ENCODE data around the gene EID2. TPM values are rescaled to one million over a fixed set of nuclear protein-coding genes. Genes with fewer than 3 reads are reported as not detected.

Gene EID2
- total and polyA plus RNA-seq, 2 of the 13 experiments (the other 11 are each of a cell fraction or from before 2014, with no cell fraction given), result 3.7 to 14.1 TPM

GRCh38 chr19:39588066-39588465 lies 48.1 kb upstream of the EID2 start:
- DNase-seq (ENCODE audit: low spot score) (no peak), ATAC-seq (no peak), FAIRE-seq (no peak)
- Histone ChIP-seq H3K9ac (ENCODE audit: insufficient read depth, low read depth, low read length) (no peak overlapping the region), H3K4me3 (replicated peaks in 1 of 3; ENCODE audit: insufficient read depth in 1 of 3, low read depth in 2 of 3, low read length in 3 of 3) (no peak overlapping the region), H3K36me3 (replicated peaks in 1 of 2; ENCODE audit: control insufficient read depth in 1 of 2, insufficient read depth in 2 of 2, low read length in 2 of 2) (no peaks in the 10 kb centered on the region), H3K4me2 (ENCODE audit: low read depth, low read length) (no peak overlapping the region), H3K27me3 (ENCODE audit: control insufficient read depth in 1 of 2, insufficient read depth in 2 of 2, low read length in 2 of 2) (0 out of 5 replicates have a peak, but pooled peaks cover 0 to 5% of the 10 kb centered on the region in 2 experiments), H3K9me3 (ENCODE audit: low read length) (no peaks in the 10 kb centered on the region), H3K4me1 (ENCODE audit: insufficient read depth, low read length) (no peaks in the 10 kb centered on the region), H3K79me2 (ENCODE audit: insufficient read depth, low read length) (no peaks in the 10 kb centered on the region), H3K27ac (ENCODE audit: extremely low read length, insufficient read depth, low read length) (no peak overlapping the region), H2AFZ (ENCODE audit: low read length) (no peak overlapping the region), H4K20me1 (ENCODE audit: insufficient read depth, low read length) (no peaks in the 10 kb centered on the region)
- ChIA-PET POLR2A (no interaction called here), CTCF (ENCODE audit: low intra/inter-chr PET ratio, low total read pairs) (no interaction called here)
- no TSS peak for BruUV-seq (replicated peaks)
- TF ChIP-seq DPF2 (CRISPR knock-in tag; IDR thresholded peaks at IDR 0.05; ENCODE audit: borderline replicate concordance, low read depth), result no peak
- in situ Hi-C loops (cut with HindIII; ENCODE audit: extremely low pct_ligation_motif_present, low pct_unique_long_range_greater_than_20kb) (no loop called here), intact Hi-C loops (cut with micrococcal nuclease; ENCODE audit: unreplicated experiment) (no loop called here)
- 4% methylated on average over 2 of the region's 2 CpGs for WGBS (ENCODE audit: low lambda C conversion rate)

DNA sequence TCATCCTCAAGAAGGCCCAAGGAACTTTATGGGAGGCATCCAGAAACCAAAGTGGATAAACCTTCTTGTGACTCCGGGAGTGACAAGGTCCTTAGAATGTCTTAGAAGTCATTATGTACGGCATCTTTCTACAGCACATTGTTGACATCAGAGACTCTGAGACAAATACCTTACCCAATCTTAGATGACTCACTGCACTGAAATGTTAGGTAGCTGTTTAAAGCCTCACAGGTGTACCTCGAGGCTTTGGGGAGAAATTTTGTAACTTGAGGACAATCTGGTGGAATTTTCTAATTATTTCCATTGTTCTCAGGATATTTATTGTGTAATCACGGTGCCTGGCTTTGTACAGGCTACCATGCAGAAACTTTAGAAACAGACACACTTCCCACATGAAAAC lies 47.5 kb upstream of the EID2 start:
- H3K4me1 ChIP-seq (ENCODE audit: insufficient read depth, low read length), result no peaks in the 10 kb centered on the region
- no peak overlapping the region for H3K9ac ChIP-seq (ENCODE audit: insufficient read depth, low read depth, low read length)
- DNase-seq (ENCODE audit: low spot score) (no peak), FAIRE-seq (no peak), ATAC-seq (no peak)
- 0% methylated on average over 4 of the region's 4 CpGs for WGBS (ENCODE audit: low lambda C conversion rate)
- intact Hi-C loops (cut with micrococcal nuclease; ENCODE audit: unreplicated experiment), result no loop called here
- H4K20me1 ChIP-seq (ENCODE audit: insufficient read depth, low read length), result no peaks in the 10 kb centered on the region
- BruUV-seq (replicated peaks), result no TSS peak
- in situ Hi-C loops (cut with HindIII; ENCODE audit: extremely low pct_ligation_motif_present, low pct_unique_long_range_greater_than_20kb), result no loop called here
- no peak overlapping the region for H2AFZ ChIP-seq (ENCODE audit: low read length)
- H3K27me3 ChIP-seq (ENCODE audit: control insufficient read depth in 1 of 2, insufficient read depth in 2 of 2, low read length in 2 of 2), result 0 out of 5 replicates have a peak, but pooled peaks cover 0 to 5% of the 10 kb centered on the region in 2 experiments
- H3K9me3 ChIP-seq (ENCODE audit: low read length), result no peaks in the 10 kb centered on the region
- ChIA-PET POLR2A (no interaction called here), CTCF (ENCODE audit: low intra/inter-chr PET ratio, low total read pairs) (no interaction called here)
- H3K4me2 ChIP-seq (ENCODE audit: low read depth, low read length), result no peak overlapping the region
- H3K4me3 ChIP-seq (replicated peaks in 1 of 3; ENCODE audit: insufficient read depth in 1 of 3, low read depth in 2 of 3, low read length in 3 of 3), result no peak overlapping the region
- 0 out of 2 replicates have a peak, but pooled peaks have one; percentile 6 for TF ChIP-seq CEBPB (IDR thresholded peaks at IDR 0.05; ENCODE audit: borderline replicate concordance, low read depth, low read length)
- TF ChIP-seq HINFP (CRISPR knock-in tag; IDR thresholded peaks at IDR 0.05; ENCODE audit: low read depth), result no peak
- no peak for TF ChIP-seq KAT7 (CRISPR knock-in tag; IDR thresholded peaks at IDR 0.05; ENCODE audit: borderline replicate concordance)
- H3K27ac ChIP-seq (ENCODE audit: extremely low read length, insufficient read depth, low read length), result no peak overlapping the region
- H3K36me3 ChIP-seq (replicated peaks in 1 of 2; ENCODE audit: control insufficient read depth in 1 of 2, insufficient read depth in 2 of 2, low read length in 2 of 2), result no peaks in the 10 kb centered on the region
- no peaks in the 10 kb centered on the region for H3K79me2 ChIP-seq (ENCODE audit: insufficient read depth, low read length)

All from HepG2 (cell line).